ENCODE results near the gene UBASH3A. TPM values are rescaled to one million over a fixed set of nuclear protein-coding genes. Genes with fewer than 3 reads are reported as not detected.

The UBASH3A gene
- total RNA-seq, 2 experiments from 2014 or later: 59.7 to 60.8 TPM

DNA sequence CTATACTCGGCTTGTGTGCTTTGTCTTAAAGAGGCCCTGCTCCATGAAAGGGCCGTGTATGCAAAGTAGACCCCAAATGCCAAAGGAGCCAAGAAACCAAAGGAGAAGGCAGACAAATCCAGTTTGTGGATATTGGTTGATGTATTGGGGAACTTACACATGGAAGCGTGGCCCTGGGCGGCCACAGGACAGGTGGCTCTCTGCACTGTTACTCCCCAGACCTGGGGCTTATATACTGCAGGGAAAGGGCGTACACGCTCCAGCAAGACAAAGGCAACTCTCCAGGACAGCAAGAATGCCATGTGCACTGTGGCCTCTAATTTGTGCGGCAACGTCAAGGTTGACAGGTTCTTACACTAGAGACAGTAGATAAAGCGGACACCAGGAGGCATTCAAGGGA, 67.5 kb downstream of the UBASH3A start:
- H3K27me3 Mint-ChIP-seq: no peaks in the 10 kb centered on the region
- DNase-seq (peak in 1 of 14 experiments; percentile 28), ATAC-seq (ENCODE audit: poor library complexity) (no peak)
- H3K4me3 Mint-ChIP-seq: no peak overlapping the region
- H3K9me3 Mint-ChIP-seq: no peaks in the 10 kb centered on the region
- POLR2A ChIA-PET: no interaction called here
- H3K27ac Mint-ChIP-seq: no peak overlapping the region
- Histone ChIP-seq H3K27me3 (ENCODE audit: control insufficient read depth in 1 of 2, insufficient read depth in 2 of 2, low read length in 2 of 2) (no peaks in the 10 kb centered on the region), H3K4me1 (ENCODE audit: insufficient read depth, low read length) (peaks cover 4% of the 10 kb centered on the region), H3K27ac (ENCODE audit: low read depth in 1 of 2, low read length in 2 of 2) (no peak overlapping the region), H3K9me3 (ENCODE audit: control insufficient read depth in 1 of 2, insufficient read depth in 1 of 2, low read length in 2 of 2) (no peaks in the 10 kb centered on the region), H3K36me3 (ENCODE audit: insufficient read depth, low read length) (no peaks in the 10 kb centered on the region), H3K4me3 (ENCODE audit: low read length) (no peak overlapping the region)
- TF ChIP-seq, protein P1, sequence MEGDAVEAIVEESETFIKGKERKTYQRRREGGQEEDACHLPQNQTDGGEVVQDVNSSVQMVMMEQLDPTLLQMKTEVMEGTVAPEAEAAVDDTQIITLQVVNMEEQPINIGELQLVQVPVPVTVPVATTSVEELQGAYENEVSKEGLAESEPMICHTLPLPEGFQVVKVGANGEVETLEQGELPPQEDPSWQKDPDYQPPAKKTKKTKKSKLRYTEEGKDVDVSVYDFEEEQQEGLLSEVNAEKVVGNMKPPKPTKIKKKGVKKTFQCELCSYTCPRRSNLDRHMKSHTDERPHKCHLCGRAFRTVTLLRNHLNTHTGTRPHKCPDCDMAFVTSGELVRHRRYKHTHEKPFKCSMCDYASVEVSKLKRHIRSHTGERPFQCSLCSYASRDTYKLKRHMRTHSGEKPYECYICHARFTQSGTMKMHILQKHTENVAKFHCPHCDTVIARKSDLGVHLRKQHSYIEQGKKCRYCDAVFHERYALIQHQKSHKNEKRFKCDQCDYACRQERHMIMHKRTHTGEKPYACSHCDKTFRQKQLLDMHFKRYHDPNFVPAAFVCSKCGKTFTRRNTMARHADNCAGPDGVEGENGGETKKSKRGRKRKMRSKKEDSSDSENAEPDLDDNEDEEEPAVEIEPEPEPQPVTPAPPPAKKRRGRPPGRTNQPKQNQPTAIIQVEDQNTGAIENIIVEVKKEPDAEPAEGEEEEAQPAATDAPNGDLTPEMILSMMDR (IDR thresholded peaks at IDR 0.05): no peak
- peaks cover 12% of the 10 kb centered on the region for H3K4me1 Mint-ChIP-seq (ENCODE audit: low read depth)
- CTCF ChIA-PET: no interaction called here
- intact Hi-C loops (cut with DNase I, micrococcal nuclease): no loop called here
- no peaks in the 10 kb centered on the region for H3K36me3 Mint-ChIP-seq (ENCODE audit: low read depth)

DNA sequence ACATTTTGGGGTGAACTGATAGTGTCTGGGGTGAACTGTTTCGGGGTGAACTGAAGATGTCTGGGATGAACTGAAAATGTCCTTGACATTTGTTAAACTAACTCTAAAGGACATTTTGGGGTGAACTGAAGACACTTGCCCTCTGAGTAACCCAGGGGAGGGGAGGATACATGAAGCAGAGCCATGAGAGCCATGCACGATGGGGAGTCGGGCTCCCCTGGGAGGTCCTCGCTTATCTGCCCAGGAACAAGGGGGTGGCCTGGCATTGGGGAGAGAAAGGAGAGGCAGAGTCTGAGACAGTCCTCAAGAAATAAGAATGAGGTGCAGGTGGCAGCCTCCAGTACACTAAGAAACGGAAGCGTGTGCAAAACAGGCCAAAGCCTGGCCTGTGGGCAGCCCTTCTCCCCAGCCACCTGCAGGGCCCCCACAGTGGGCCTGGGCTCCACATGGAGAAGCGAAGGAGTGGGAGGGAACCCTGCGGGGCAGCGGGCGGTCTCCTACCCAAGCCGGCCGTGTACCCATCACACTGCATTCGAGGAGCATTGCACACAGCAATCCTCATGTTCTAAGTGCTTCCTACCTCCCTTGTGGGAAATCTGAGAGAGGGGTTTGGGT, 68.1 kb downstream of the UBASH3A start:
- no peaks in the 10 kb centered on the region for H3K9me3 Mint-ChIP-seq
- H3K4me3 Mint-ChIP-seq: no peak overlapping the region
- H3K27me3 Mint-ChIP-seq: no peaks in the 10 kb centered on the region
- DNase-seq (peak in 1 of 14 experiments; percentile 16), ATAC-seq (ENCODE audit: poor library complexity) (no peak)
- peaks cover 4% of the 10 kb centered on the region for H3K4me1 ChIP-seq (ENCODE audit: insufficient read depth, low read length)
- H3K36me3 Mint-ChIP-seq (ENCODE audit: low read depth): no peaks in the 10 kb centered on the region
- peaks cover 9% of the 10 kb centered on the region for H3K4me1 Mint-ChIP-seq (ENCODE audit: low read depth)
- ChIA-PET POLR2A (no interaction called here), CTCF (no interaction called here)
- TF ChIP-seq, protein P1 (IDR thresholded peaks at IDR 0.05): no peak
- no peak overlapping the region for H3K4me3 ChIP-seq (ENCODE audit: low read length)
- H3K36me3 ChIP-seq (ENCODE audit: insufficient read depth, low read length): no peaks in the 10 kb centered on the region
- intact Hi-C loops (cut with DNase I, micrococcal nuclease): no loop called here
- H3K27ac Mint-ChIP-seq: no peak overlapping the region
- H3K27me3 ChIP-seq (ENCODE audit: control insufficient read depth in 1 of 2, insufficient read depth in 2 of 2, low read length in 2 of 2): no peaks in the 10 kb centered on the region
- H3K27ac ChIP-seq (ENCODE audit: low read depth in 1 of 2, low read length in 2 of 2): no peak overlapping the region
- H3K9me3 ChIP-seq (ENCODE audit: control insufficient read depth in 1 of 2, insufficient read depth in 1 of 2, low read length in 2 of 2): no peaks in the 10 kb centered on the region

DNA sequence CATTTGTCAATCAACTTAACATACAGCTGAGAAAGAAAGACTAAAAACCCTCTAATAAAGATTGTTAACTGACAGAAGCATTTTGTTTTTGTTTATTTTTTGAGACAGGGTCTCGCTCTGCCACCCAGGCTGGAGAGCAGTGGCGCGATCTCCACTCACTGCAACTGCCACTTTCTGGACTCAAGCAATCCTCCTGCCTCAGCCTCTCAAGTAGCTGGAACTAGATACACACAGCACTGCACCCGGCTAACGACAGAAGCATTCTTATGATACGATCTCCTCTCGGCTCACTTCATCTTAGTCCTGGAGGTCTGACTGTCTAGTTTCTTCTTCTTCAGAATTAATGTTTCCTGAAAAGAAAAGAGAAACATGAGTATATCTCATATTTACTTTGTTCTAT, 68.8 kb downstream of the UBASH3A start:
- H3K27ac Mint-ChIP-seq: no peak overlapping the region
- no peak for ATAC-seq (ENCODE audit: poor library complexity)
- TF ChIP-seq, protein P1 (IDR thresholded peaks at IDR 0.05): no peak
- POLR2A ChIA-PET: no interaction called here
- peaks cover 2% of the 10 kb centered on the region for H3K4me1 Mint-ChIP-seq (ENCODE audit: low read depth)
- intact Hi-C loops (cut with DNase I, micrococcal nuclease): no loop called here
- CTCF ChIA-PET: no interaction called here
- H3K27ac ChIP-seq (ENCODE audit: low read depth in 1 of 2, low read length in 2 of 2): no peak overlapping the region
- H3K36me3 ChIP-seq (ENCODE audit: insufficient read depth, low read length): no peaks in the 10 kb centered on the region
- no peaks in the 10 kb centered on the region for H3K27me3 Mint-ChIP-seq
- no peaks in the 10 kb centered on the region for H3K36me3 Mint-ChIP-seq (ENCODE audit: low read depth)
- DNase-seq: no peak
- H3K4me3 ChIP-seq (ENCODE audit: low read length): no peak overlapping the region
- no peaks in the 10 kb centered on the region for H3K9me3 Mint-ChIP-seq
- H3K27me3 ChIP-seq (ENCODE audit: control insufficient read depth in 1 of 2, insufficient read depth in 2 of 2, low read length in 2 of 2): no peaks in the 10 kb centered on the region
- no peaks in the 10 kb centered on the region for H3K4me1 ChIP-seq (ENCODE audit: insufficient read depth, low read length)
- no peaks in the 10 kb centered on the region for H3K9me3 ChIP-seq (ENCODE audit: control insufficient read depth in 1 of 2, insufficient read depth in 1 of 2, low read length in 2 of 2)
- no peak overlapping the region for H3K4me3 Mint-ChIP-seq

Measured in CD4-positive, alpha-beta T cell (primary cell).